Stimulated activated CD4-positive, alpha-beta T cell treated with anti-CD3 and anti-CD28 coated beads, Interleukin-1b, Interleukin-23, amount 100 ng/mL, for 1 hour (primary cell): ENCODE results near the gene SMAD5.

ENCODE experiments used
- DNase-seq, 2 donors: peaks; one replicate each; pipeline ENCODE4 v3.0.0-alpha.2; 2020; ENCODE audit warnings: low read depth in 2 of 2

The SMAD5 gene

GRCh38 chr5:136222580-136223235 is 90.1 kb downstream of the SMAD5 start:
- DNase-seq, result no peak

- no peak for DNase-seq
These were observed 93.2 kb downstream of the SMAD5 start for GRCh38 chr5:136225796-136226195.

GRCh38 chr5:136226401-136226800 is 93.8 kb downstream of the SMAD5 start:
- DNase-seq, result no peak

GRCh38 chr5:136228136-136228757 is 95.6 kb downstream of the SMAD5 start:
- DNase-seq, result no peak

GRCh38 chr5:136230176-136230575 is 97.5 kb downstream of the SMAD5 start:
- no peak for DNase-seq

GRCh38 chr5:136232316-136232715 is 99.7 kb downstream of the SMAD5 start:
- DNase-seq, result no peak
